Body of pancreas (tissue), 4 donors: ENCODE measurements around the gene KNOP1. TPM values are rescaled to one million over a fixed set of nuclear protein-coding genes. Genes with fewer than 3 reads are reported as not detected.

Source experiments
- ATAC-seq: fragments of 150-250 bp; one replicate; pipeline ENCODE4 v1.9.1; 2016
- DNase-seq, 4 donors: peaks; one replicate each; pipeline ENCODE4 v3.0.0-alpha.2; 2019
- H3K27ac ChIP-seq, 4 donors: fragments of 200-600 bp; sonication (generic); 1 replicate in 3 of 4; 2 replicates in 1 of 4; pipeline versions ENCODE4 v1.5.1 to v1.6.1; 2016 to 2019; ENCODE audit warnings: mild to moderate bottlenecking in 1 of 4, mixed read lengths in 1 of 4, moderate library complexity in 1 of 4
- H3K27me3 ChIP-seq, 2 donors: fragments of 200-600 bp; sonication (generic); one replicate each; pipeline ENCODE4 v1.6.0; 2016; ENCODE audit warnings: mild to moderate bottlenecking in 1 of 2
- H3K36me3 ChIP-seq, 2 donors: fragments of 200-600 bp; sonication (generic); replicated peaks in 1 of 2; 2 replicates each; pipeline ENCODE4 v1.5.1; 2016; ENCODE audit warnings: low read depth in 2 of 2; ENCODE audit not compliant: insufficient read depth in 1 of 2
- H3K4me1 ChIP-seq: fragments of 200-600 bp; sonication (generic); one replicate; pipeline ENCODE4 v1.6.0; 2016
- H3K4me3 ChIP-seq, 2 donors: fragments of 200-600 bp; sonication (generic); 1 replicate in 1 of 2; 2 replicates in 1 of 2; pipeline ENCODE4 v1.5.1; 2016 to 2019
- H3K9me3 ChIP-seq, 3 donors: fragments of 200-600 bp; sonication (generic); 1 replicate in 2 of 3; 2 replicates in 1 of 3; pipeline ENCODE4 v1.5.1; 2016
- POLR2A ChIP-seq, 3 donors: fragments of 450-650 bp; IDR thresholded peaks; one replicate each; pipeline ENCODE4 v1.6.1; 2016; ENCODE audit warnings: antibody characterized with exemption in 3 of 3, mild to moderate bottlenecking in 2 of 3
- WGBS, 2 donors: methylation state at CpG; one replicate each; pipeline ENCODE4 v1.1.5; 2017; 5-methylcytosine and 5-hydroxymethylcytosine counted together
- intact Hi-C: fragments of 100-400 bp; cut with DNase I; formaldehyde crosslinking; loops from one replicate; pipeline ENCODE4 v1.15.1; 2023
- total RNA-seq, 2 donors: library from RNA; depleted of rRNA; stranded (reverse); fragments of >200 nt; gene quantifications; one replicate each; pipeline ENCODE4 v1.1.0, GENCODE V29; 2016
- TF ChIP-seq, protein P1 (sequence below), 7 experiments: fragments of 450-650 bp in 4 of 7; fragments of 200-600 bp in 3 of 7; sonication (generic) in 3 of 7; IDR thresholded peaks; one replicate each; pipeline ENCODE4 v1.5.1; 2016 to 2019; ENCODE audit warnings: antibody characterized with exemption in 7 of 7

Gene KNOP1
- total RNA-seq, 2 donors from 2014 or later: 8.6 to 12.2 TPM

- H3K9me3 ChIP-seq: no peaks in the 10 kb centered on the region
- H3K27me3 ChIP-seq: no peaks in the 10 kb centered on the region
- ATAC-seq: peak; percentile 37
- TF ChIP-seq, protein P1, sequence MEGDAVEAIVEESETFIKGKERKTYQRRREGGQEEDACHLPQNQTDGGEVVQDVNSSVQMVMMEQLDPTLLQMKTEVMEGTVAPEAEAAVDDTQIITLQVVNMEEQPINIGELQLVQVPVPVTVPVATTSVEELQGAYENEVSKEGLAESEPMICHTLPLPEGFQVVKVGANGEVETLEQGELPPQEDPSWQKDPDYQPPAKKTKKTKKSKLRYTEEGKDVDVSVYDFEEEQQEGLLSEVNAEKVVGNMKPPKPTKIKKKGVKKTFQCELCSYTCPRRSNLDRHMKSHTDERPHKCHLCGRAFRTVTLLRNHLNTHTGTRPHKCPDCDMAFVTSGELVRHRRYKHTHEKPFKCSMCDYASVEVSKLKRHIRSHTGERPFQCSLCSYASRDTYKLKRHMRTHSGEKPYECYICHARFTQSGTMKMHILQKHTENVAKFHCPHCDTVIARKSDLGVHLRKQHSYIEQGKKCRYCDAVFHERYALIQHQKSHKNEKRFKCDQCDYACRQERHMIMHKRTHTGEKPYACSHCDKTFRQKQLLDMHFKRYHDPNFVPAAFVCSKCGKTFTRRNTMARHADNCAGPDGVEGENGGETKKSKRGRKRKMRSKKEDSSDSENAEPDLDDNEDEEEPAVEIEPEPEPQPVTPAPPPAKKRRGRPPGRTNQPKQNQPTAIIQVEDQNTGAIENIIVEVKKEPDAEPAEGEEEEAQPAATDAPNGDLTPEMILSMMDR (IDR thresholded peaks at IDR 0.05): no peak
- no peak for TF ChIP-seq POLR2A (IDR thresholded peaks at IDR 0.05)
- DNase-seq: peak; percentile 38 to 56 (median 48)
- peaks cover 15% of the 10 kb centered on the region for H3K4me1 ChIP-seq
- WGBS, 2 donors: 58 to 67% methylated on average over 8 to 13 of the region's 13 CpGs
- peaks cover 0 to 2% of the 10 kb centered on the region in 2 donors for H3K36me3 ChIP-seq
- intact Hi-C loops: loop anchor here (5.0 kb wide), 1 partner anchor 171 kb away; the partner anchor contains the start of gene GPRC5B
- no peak overlapping the region for H3K4me3 ChIP-seq
- peak overlapping the region in 3 of 4 donors; percentile 19 to 64 (median 23) for H3K27ac ChIP-seq
These were observed 7.0 kb downstream of the KNOP1 start for GRCh38 chr16:19710991-19711545.

- DNase-seq (no peak), ATAC-seq (no peak)
- no peak overlapping the region for H3K4me3 ChIP-seq
- TF ChIP-seq, protein P1 (IDR thresholded peaks at IDR 0.05): no peak
- no peak for TF ChIP-seq POLR2A (IDR thresholded peaks at IDR 0.05)
- H3K36me3 ChIP-seq: peaks cover 0 to 2% of the 10 kb centered on the region in 2 donors
- H3K9me3 ChIP-seq: no peaks in the 10 kb centered on the region
- WGBS, 2 donors: 77 to 81% methylated on average over 22 to 23 of the region's 23 CpGs
- H3K4me1 ChIP-seq: peaks cover 9% of the 10 kb centered on the region
- H3K27ac ChIP-seq: peak overlapping the region in 1 of 4 donors; percentile 64
- H3K27me3 ChIP-seq: no peaks in the 10 kb centered on the region
- intact Hi-C loops: loop anchor here (5.0 kb wide), 1 partner anchor 172 kb away; the partner anchor contains the start of gene GPRC5B
These were observed 7.7 kb downstream of the KNOP1 start for GRCh38 chr16:19710191-19710908.

DNA sequence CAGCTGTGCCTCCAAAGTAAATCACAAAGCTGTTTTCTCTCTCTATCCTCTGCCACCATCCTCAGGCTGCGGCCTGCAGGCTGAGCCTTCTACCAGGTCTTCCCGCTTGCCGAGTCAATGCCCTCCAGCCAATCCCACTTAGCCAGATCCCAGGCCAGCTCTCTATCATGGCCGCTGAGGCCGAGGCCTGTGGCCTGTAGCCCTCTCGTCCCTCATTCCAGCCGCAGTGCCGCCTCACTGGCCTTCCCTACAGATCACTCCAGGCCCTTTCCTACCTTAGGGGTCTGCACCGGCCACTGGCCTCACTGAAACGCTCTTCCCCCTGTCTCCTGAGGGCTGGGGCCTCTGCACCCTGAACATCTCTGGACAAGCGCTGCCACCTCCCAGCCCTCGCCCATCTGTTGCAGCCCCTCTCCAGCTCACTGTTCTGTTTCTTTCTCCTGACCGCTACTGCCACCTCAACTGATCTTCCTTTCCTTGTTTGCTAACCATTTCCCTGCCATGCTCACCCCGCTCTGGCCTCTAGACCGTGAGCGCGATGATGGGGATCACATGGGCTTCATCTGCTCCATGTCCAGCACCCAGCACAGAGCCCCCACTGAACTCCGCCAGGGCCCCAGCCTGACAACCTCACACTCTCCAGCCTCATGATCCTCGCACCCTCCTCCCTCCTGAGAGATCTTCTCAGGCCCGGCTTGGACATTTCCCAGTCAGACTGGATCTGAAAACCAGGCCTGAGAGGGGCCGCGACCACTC lies 8.5 kb downstream of the KNOP1 start:
- DNase-seq: no peak
- Histone ChIP-seq H3K27ac (no peak overlapping the region), H3K36me3 (peaks cover 0 to 2% of the 10 kb centered on the region in 2 donors), H3K4me3 (no peak overlapping the region), H3K4me1 (peaks cover 10% of the 10 kb centered on the region), H3K27me3 (no peaks in the 10 kb centered on the region), H3K9me3 (no peaks in the 10 kb centered on the region)
- ATAC-seq: no peak
- WGBS, 2 donors: 90 to 95% methylated on average over 17 to 22 of the region's 22 CpGs
- TF ChIP-seq, protein P1 (IDR thresholded peaks at IDR 0.05): no peak
- no peak for TF ChIP-seq POLR2A (IDR thresholded peaks at IDR 0.05)
- intact Hi-C loops: loop anchor here (5.0 kb wide), 1 partner anchor 173 kb away; the partner anchor contains the start of gene GPRC5B

DNA sequence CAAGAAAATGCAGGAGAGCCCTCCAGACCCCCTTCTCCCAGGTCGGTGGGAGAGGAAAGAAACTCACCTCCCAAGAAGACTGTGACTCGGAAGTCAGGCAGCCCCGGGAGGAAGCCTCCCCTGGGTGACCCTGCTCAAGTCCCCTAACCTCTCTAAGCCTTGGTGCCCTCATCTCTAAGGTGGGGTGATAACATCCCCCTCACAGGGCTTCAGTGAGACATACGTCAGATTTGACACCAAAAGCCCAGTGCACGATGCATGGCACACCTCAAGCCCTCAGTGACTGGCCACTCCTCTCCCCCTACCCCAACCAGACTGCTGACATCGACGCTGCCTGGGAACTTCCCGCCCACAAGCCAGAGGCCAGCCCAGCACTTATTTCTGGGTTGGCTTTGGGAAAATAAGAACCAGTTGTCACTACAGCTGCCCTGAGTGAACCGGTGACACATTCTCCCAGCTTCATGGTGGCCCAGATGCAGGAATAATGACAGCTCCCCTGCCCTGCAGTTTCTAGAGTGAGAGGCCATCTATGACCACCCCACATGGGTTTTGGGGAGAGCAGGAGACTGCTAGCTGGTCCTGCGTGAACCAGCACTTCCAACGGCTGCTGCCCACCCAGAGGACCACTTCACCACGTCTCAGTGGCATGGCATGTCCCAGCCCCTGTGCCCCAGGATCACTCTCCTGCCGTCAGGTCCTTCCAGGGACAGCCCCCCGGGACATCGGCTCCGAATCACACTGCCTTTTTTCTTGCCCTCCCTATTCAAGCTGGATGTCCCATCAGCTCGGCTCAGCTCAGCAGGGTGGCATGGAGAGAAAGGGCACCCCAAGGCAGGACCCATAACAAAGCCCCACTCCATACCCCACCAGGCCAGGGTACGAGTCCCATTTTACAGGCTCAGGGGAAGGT lies 9.5 kb downstream of the KNOP1 start:
- Histone ChIP-seq H3K4me3 (no peak overlapping the region), H3K4me1 (peaks cover 15% of the 10 kb centered on the region), H3K27ac (no peak overlapping the region), H3K9me3 (no peaks in the 10 kb centered on the region), H3K27me3 (no peaks in the 10 kb centered on the region), H3K36me3 (peaks cover 0 to 3% of the 10 kb centered on the region in 2 donors)
- no peak for TF ChIP-seq POLR2A (IDR thresholded peaks at IDR 0.05)
- TF ChIP-seq, protein P1 (IDR thresholded peaks at IDR 0.05): no peak
- intact Hi-C loops: no loop called here
- WGBS, 2 donors: 83 to 96% methylated on average over 12 to 18 of the region's 18 CpGs
- DNase-seq: no peak
- ATAC-seq: no peak
